ENCODE data around the gene LOXL3. TPM values are rescaled to one million over a fixed set of nuclear protein-coding genes. Genes with fewer than 3 reads are reported as not detected.

LOXL3 gene
- total and polyA plus RNA-seq, 9 donors = 2.3 to 8.5 (median 4.4) TPM

DNA sequence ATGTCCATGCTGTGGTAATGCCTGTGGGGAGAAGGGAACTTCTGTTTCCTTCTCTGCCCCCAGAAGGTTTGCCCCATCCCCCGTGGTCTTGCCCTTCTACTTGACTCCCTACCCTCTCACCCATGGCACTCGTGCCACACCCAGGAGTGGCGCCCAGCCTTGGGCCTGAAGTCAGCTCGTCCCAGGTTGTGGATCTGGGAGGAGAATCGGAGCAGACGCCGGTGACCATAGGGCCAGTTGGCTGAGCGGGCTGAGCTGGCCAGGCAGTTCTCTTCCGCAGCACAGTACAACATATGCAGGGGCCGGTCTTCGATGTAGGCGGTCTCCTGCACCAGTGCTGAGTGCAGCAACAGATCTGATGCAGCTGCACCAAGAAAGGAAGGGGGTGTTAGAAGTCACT, 19.3 kb downstream of the LOXL3 start:
- no peaks in the 10 kb centered on the region for H3K27me3 ChIP-seq
- DNase-seq = no peak
- TF ChIP-seq EP300 (IDR thresholded peaks at IDR 0.05) (no peak), POLR2A (IDR thresholded peaks at IDR 0.05) (no peak)
- TF ChIP-seq, protein P1, sequence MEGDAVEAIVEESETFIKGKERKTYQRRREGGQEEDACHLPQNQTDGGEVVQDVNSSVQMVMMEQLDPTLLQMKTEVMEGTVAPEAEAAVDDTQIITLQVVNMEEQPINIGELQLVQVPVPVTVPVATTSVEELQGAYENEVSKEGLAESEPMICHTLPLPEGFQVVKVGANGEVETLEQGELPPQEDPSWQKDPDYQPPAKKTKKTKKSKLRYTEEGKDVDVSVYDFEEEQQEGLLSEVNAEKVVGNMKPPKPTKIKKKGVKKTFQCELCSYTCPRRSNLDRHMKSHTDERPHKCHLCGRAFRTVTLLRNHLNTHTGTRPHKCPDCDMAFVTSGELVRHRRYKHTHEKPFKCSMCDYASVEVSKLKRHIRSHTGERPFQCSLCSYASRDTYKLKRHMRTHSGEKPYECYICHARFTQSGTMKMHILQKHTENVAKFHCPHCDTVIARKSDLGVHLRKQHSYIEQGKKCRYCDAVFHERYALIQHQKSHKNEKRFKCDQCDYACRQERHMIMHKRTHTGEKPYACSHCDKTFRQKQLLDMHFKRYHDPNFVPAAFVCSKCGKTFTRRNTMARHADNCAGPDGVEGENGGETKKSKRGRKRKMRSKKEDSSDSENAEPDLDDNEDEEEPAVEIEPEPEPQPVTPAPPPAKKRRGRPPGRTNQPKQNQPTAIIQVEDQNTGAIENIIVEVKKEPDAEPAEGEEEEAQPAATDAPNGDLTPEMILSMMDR (IDR thresholded peaks at IDR 0.05) = no peak
- no peaks in the 10 kb centered on the region for H3K9me3 ChIP-seq
- WGBS, 3 donors = 76 to 84% (median 80%) methylated on average over 12 of the region's 12 CpGs
- no peak overlapping the region for H3K4me3 ChIP-seq
- no peaks in the 10 kb centered on the region for H3K36me3 ChIP-seq
- H3K4me1 ChIP-seq (ENCODE audit: insufficient read depth) = peaks cover 7% of the 10 kb centered on the region
- no peak overlapping the region for H3K27ac ChIP-seq
- intact Hi-C loops (cut with DNase I) = loop anchor here in 1 of 4 donors (5.0 kb wide), 1 partner anchor 52 kb away; the partner anchor contains the start of genes CCDC142 and TTC31

DNA sequence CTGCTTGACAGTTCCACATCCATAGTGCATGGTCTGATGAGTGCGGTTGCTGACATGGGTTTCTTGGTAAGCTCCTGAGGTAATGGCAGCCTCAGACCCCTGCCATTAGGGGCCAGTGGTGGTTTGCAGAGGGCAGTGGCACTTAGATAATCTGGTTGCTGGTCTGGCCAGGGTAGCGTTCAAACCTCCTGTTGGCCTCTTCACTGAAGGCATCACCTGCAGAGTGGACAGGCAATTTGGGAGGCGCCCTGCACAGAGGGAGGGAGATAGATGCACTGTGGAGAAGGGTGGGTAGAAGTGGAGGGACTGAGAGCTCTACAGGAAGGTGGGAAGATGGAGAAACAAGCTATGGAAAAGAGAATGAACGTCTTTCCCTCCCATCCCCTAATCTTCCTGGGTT, 20.3 kb downstream of the LOXL3 start:
- WGBS, 3 donors = 66 to 75% (median 72%) methylated on average over 4 of the region's 4 CpGs
- H3K4me1 ChIP-seq (ENCODE audit: insufficient read depth) = peaks cover 12% of the 10 kb centered on the region
- DNase-seq = no peak
- TF ChIP-seq, protein P1 (IDR thresholded peaks at IDR 0.05) = no peak
- TF ChIP-seq EP300 (IDR thresholded peaks at IDR 0.05) (no peak), POLR2A (IDR thresholded peaks at IDR 0.05) (no peak)
- no peaks in the 10 kb centered on the region for H3K27me3 ChIP-seq
- no peaks in the 10 kb centered on the region for H3K36me3 ChIP-seq
- intact Hi-C loops (cut with DNase I) = loop anchor here in 1 of 4 donors (5.0 kb wide), 1 partner anchor 51 kb away; the partner anchor contains the start of genes CCDC142 and TTC31
- no peak overlapping the region for H3K4me3 ChIP-seq
- H3K9me3 ChIP-seq = no peaks in the 10 kb centered on the region
- no peak overlapping the region for H3K27ac ChIP-seq

DNA sequence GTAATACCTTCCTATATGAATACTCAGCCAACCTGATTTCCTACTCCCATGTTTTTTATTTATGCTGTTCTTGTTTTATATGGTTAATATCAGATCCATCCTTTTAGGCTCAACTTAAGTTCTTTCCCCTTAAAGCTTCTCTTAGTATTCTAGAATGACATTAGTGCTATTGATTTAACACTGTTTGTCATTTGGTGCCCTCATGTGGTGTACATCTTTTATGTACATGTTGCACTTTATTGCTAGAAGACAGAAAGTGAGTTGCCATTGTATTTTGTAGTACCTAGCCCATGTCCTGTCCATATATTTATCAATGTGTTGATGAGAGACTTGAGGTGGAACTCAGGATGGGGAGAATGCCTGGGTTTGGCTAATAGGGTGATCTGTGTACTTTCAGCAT, 21.5 kb downstream of the LOXL3 start:
- Histone ChIP-seq H3K27ac (no peak overlapping the region), H3K4me1 (ENCODE audit: insufficient read depth) (peaks cover 13% of the 10 kb centered on the region), H3K4me3 (no peak overlapping the region), H3K9me3 (no peaks in the 10 kb centered on the region), H3K36me3 (no peaks in the 10 kb centered on the region), H3K27me3 (no peaks in the 10 kb centered on the region)
- intact Hi-C loops (cut with DNase I) = loop anchor here in 1 of 4 donors (5.0 kb wide), 1 partner anchor 50 kb away; the partner anchor contains the start of genes CCDC142 and TTC31
- no peak for DNase-seq
- TF ChIP-seq EP300 (IDR thresholded peaks at IDR 0.05) (no peak), POLR2A (IDR thresholded peaks at IDR 0.05) (no peak)
- TF ChIP-seq, protein P1 (IDR thresholded peaks at IDR 0.05) = no peak

DNA sequence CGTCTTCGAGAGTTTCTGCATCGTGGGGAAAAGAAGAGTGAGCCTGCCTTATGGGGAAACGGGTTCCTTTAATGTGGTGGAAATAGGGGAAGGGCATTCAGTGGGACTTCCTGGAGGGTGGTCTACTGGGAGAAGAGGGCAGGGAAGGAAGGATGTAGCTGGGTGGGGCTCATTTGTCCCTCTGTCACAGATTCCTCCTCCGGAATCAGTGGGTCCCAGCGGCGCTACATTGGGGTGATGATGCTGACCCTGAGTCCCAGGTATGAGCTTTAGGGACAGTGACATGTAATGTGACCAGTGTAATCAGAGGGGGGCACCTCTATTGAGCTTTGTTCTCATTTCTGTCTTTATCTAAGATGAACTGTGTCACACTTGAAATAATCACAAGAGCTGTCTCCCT, 22.1 kb downstream of the LOXL3 start:
- Histone ChIP-seq H3K36me3 (no peaks in the 10 kb centered on the region), H3K9me3 (no peaks in the 10 kb centered on the region), H3K27me3 (no peaks in the 10 kb centered on the region), H3K27ac (no peak overlapping the region), H3K4me3 (no peak overlapping the region), H3K4me1 (ENCODE audit: insufficient read depth) (peaks cover 13% of the 10 kb centered on the region)
- WGBS, 3 donors = 83 to 86% (median 84%) methylated on average over 7 of the region's 7 CpGs
- no peak for DNase-seq
- TF ChIP-seq POLR2A (IDR thresholded peaks at IDR 0.05) (no peak), EP300 (IDR thresholded peaks at IDR 0.05) (no peak)
- TF ChIP-seq, protein P1 (IDR thresholded peaks at IDR 0.05) = no peak
- intact Hi-C loops (cut with DNase I) = loop anchor here in 1 of 4 donors (5.0 kb wide), 1 partner anchor 49 kb away; the partner anchor contains the start of genes CCDC142 and TTC31
